ENCODE results near the gene S100G.
"Not testable (repeated sequence)": the region's sequence is repeated elsewhere in the genome, so short reads cannot be mapped to it uniquely, and the experiment has no call there.

The S100G gene, protein sequence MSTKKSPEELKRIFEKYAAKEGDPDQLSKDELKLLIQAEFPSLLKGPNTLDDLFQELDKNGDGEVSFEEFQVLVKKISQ

DNA sequence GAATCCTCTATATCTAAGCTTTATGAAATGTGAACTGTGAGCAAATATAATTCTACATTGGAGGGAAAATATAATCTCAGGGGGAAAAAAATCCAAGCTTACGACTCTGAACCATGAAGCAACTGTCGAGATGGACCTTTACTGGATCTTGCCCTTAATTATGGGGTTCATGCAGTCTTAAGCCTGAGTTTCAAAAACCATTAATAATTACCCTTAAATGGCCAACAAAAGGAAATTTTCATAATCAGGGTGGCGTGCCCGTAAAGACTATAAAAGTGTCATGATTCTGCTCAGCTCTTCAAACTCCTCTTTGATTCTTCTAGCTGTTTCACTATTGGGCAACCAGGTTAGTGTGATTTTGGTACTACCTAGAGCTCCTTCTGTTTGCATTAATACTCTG lies at the start of gene S100G:
S100G (plus strand) TSS at position 301 of the 400 bp plus-strand sequence. CDS start 849 bp downstream, outside the sequence.
- DNase-seq = no peak

- no peak for DNase-seq
These were observed 48.1 kb upstream of the S100G start for GRCh38 chrX:16601885-16602284.

GRCh38 chrX:16603235-16603634 lies 46.7 kb upstream of the S100G start:
- not testable (repeated sequence) for DNase-seq

GRCh38 chrX:16603822-16604221 lies 46.1 kb upstream of the S100G start:
- DNase-seq = no peak

DNA sequence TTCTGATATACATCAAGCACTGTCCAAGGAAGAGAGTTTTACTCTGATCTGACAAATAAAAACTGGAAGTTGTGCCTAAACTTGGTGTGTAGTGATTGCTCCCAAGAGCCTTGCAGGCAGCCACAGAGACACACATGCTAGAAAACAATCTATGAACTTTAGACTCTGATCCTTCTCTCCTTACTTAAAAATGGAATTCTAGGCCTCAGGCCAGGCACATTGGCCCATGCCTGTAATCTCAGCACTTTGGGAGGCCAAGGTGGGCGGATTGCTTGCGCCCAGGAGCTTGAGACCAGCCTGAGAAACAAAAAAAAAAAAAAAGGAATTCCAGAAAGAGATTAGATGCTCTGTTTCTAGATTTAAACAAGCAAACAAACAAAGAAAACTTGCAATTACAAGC lies 45.6 kb upstream of the S100G start:
- DNase-seq = no peak

DNA sequence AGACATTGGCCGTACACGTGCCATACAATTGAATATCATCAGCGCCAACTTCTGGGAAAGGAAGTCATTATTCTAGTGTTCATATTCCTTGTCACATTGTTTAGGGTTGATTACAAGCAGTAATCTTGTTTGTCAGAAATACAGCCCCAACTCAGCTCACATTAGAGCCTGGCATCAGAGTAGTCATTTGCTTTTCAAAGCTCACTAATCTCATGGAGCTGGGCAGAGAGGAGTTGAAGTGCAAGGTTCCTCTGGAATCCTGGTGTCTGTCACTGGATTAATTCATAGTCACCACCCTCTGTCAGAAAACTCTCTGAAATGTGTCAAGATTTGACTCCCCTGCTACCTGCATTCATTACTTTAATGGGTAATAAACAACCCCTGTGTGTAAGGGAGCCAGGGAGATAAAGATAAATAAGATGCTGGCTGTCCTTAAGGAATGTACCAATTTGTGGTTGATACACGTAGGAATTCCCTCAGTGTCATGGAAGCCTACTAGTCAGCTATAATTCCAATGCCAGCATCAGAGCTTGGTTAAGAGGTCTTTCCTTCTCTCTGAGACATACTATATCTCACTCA lies 43.7 kb upstream of the S100G start:
- DNase-seq = no peak

GRCh38 chrX:16610121-16610621 lies 39.8 kb upstream of the S100G start:
- DNase-seq = no peak

GRCh38 chrX:16610654-16611053 lies 39.3 kb upstream of the S100G start:
- DNase-seq = not testable (repeated sequence)

DNA sequence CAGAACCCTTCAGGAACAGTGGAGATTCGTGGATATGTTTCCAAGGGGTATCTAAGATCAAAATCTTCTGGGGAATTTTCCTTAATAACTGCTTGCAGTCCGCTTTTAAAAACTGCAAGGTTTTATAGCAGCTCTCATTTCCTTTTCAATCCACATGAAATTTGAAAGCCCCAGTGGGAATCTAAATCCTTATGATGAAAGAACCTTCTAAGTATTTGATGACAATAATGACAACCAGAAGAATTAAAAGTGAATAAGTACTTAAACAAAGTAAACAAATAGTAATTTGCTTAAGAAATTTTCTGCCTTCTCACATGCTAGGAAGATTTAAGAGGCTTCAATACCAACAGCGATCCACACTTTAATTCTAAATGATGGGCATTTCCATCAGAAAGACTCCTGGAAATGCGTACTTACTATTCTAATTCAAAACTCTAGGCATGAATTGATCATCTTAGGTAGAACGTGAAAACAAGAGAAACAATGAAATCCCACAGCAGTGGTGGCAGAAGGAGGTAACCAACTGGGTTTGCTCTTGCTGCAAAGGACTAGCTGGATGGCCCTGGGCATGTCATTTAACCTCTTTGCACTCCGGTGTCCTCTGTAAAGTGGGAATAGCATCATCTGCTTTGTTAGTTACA lies 37.6 kb upstream of the S100G start:
- no peak for DNase-seq

DNA sequence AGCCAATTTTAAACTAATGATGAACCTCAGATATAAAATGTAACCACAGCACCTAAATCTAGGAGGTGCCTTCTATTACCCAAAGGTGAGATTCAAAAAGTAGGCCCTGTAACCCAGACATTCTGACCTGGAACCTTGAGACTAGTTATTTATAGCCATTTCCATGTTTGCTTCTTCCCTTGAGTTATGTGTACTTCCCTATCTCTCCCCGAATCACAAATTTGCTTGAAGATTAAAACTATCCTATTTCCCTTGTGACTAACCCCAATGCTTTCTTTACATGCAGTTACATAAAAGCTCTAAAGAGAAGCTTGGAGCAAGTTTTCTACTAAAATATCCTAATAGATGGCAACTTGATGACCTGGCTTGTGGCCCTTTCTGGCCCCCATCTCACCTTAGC lies 32.6 kb upstream of the S100G start:
- no peak for DNase-seq

GRCh38 chrX:16618422-16618821 lies 31.5 kb upstream of the S100G start:
- no peak for DNase-seq

- no peak for DNase-seq
These were observed 30.9 kb upstream of the S100G start for GRCh38 chrX:16619024-16619423.

- not testable (repeated sequence) for DNase-seq
These were observed 21.4 kb upstream of the S100G start for GRCh38 chrX:16628511-16628910.

GRCh38 chrX:16628946-16629595 lies 20.9 kb upstream of the S100G start:
- DNase-seq = no peak

- DNase-seq = no peak
These were observed 20.0 kb upstream of the S100G start for GRCh38 chrX:16629909-16630308.

DNA sequence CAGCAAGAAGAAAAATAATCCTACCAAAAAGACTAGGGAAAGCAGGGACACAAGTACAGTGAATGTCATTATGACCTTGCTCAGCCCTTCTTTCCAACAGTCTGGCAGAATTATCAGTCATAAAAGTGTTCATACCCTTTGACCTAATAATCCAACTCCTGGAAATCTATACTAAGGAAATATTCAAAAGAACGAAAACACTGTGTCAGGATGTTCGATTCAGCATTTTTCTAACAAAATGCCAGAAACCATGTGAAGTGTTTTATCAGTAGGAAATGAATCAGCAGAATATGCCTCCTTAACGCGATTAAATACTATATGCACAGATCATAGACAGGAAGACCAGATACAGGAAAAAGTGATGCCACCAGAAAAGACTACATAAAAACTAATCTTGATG lies 16.2 kb upstream of the S100G start:
- no peak for DNase-seq

- no peak for DNase-seq
These were observed 14.9 kb upstream of the S100G start for GRCh38 chrX:16635040-16635439.

DNA sequence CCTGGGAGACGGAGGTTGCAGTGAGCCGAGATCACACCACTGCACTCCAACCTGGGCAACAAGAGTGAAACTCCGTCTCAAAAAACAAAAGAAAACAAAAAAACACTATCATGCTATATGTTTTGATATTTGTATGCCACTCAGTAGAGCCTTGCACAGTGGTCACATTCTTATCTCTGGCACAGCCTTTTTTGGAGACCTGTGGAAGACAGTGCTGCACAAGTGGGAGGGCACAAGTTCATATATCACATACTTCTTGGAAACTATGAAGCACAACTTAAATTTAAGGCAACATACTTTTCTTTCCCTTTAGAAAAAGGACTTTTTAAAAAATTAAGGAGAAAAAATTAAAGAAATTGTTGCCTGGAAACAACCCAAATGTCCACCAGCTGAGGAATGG lies 14.4 kb upstream of the S100G start:
- DNase-seq = no peak

- no peak for DNase-seq
These were observed 11.4 kb upstream of the S100G start for GRCh38 chrX:16638533-16638932.

DNA sequence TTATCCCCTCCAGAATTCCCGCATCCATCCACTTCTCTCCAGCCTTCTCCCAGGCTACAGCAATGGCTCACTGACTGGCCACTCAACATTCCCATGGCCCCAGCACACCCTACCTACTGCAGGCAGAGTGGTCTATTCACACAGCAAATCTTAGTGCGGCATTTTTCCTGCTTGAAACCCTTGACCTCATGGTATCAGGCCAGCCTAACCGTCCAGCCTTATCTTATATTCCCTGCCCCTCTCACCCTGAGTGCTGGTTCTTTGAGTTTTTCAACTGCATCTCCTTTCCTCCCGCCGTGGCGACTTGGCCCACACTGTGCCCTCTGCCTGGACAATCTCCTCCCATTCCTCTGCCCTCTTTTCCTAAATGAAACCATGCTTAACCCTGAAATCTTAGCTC lies 10.0 kb upstream of the S100G start:
- DNase-seq = no peak

GRCh38 chrX:16640823-16641222 lies 9.1 kb upstream of the S100G start:
- DNase-seq = no peak

- DNase-seq = no peak
These were observed 6.8 kb upstream of the S100G start for GRCh38 chrX:16643176-16643575.

DNA sequence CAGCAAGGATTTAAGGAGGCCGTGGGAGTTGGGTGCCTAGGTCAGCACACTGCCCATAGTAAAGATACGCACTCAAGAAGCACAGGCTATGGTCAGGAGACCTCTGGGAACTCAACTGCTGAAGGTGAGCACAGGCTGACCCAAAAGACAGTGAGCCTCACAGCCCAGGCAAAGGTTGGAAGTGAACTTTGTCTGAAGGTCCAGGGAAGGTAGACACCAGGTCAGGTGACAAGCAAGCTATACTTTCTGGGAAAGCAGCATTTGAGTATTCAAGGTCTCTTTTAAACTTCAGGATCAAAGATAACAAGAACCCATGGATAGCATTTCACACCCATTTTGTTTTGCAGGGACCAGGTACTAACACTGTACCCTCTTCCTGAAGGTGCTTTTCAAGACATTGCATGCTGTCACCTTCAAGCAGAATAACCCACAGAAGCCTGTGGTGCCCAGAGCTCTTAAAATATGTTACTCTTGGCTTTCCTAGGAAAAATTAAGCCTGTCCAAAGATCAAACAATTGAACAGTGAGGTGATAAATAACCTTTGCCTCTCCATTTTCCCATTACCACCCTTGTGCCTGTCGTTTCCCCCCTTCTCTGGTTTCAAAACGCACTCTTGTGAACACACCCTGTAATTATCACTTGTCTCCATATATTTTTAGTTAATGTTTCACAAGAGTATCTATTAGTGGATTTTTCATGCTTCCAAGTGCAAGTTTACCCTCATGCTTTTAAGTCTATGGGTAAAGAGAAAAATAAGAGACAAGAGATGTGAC lies 3.4 kb upstream of the S100G start:
- no peak for DNase-seq

All from 8988T (cell line).